HL-60 (cell line): ENCODE measurements around the gene PDE6H.

Source experiments
- GABPA ChIP-seq: IDR thresholded peaks from 2 replicates; pipeline ENCODE4 v1.6.1; 2012; ENCODE audit warnings: low read depth
- POLR2AphosphoS5 ChIP-seq: IDR thresholded peaks from 2 replicates; pipeline ENCODE4 v1.6.1; 2012; ENCODE audit warnings: low read depth
- SPI1 ChIP-seq: IDR thresholded peaks from 2 replicates; pipeline ENCODE4 v1.6.1; 2012; ENCODE audit warnings: low read depth, mild to moderate bottlenecking, borderline replicate concordance
- TF ChIP-seq, protein P1 (sequence below): IDR thresholded peaks from one replicate; pipeline ENCODE4 v1.5.1; 2011; ENCODE audit warnings: low read length, control low read depth, inconsistent platforms; ENCODE audit not compliant: insufficient read depth

DNA sequence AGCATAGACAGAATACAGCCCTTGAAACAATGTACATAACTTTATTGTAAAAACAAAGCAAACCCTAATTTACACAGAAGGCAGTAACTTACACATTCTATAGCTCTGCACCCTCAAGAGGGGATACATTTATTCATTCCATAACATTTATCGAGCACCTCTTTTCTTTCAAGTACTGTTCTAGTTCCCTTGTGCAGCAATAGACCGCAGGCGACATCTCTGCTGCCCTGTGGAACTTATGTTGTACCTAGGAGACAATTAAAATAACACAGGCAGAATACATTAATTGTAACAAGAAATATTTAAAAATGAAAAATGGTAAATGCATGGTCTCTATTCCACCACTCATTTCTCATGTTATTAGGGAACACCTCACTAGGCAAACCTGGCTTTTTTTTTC is 10.0 kb upstream of the PDE6H start:
- TF ChIP-seq, protein P1, sequence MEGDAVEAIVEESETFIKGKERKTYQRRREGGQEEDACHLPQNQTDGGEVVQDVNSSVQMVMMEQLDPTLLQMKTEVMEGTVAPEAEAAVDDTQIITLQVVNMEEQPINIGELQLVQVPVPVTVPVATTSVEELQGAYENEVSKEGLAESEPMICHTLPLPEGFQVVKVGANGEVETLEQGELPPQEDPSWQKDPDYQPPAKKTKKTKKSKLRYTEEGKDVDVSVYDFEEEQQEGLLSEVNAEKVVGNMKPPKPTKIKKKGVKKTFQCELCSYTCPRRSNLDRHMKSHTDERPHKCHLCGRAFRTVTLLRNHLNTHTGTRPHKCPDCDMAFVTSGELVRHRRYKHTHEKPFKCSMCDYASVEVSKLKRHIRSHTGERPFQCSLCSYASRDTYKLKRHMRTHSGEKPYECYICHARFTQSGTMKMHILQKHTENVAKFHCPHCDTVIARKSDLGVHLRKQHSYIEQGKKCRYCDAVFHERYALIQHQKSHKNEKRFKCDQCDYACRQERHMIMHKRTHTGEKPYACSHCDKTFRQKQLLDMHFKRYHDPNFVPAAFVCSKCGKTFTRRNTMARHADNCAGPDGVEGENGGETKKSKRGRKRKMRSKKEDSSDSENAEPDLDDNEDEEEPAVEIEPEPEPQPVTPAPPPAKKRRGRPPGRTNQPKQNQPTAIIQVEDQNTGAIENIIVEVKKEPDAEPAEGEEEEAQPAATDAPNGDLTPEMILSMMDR = no peak
- no peak for TF ChIP-seq POLR2AphosphoS5
- no peak for TF ChIP-seq GABPA
- no peak for TF ChIP-seq SPI1
